NCI-H446 treated with DMSO at 0.1 percent for 48 hours (cell line): ENCODE measurements around the gene HABP4.

Source experiments
- DNase-seq: peaks from one replicate; lab custom pipeline; 2025; lab: John Stamatoyannopoulos, UW

Gene HABP4

GRCh38 chr9:96476591-96476990 is 26.6 kb downstream of the HABP4 start:
- DNase-seq, result no peak

- DNase-seq, result no peak
These were observed 28.9 kb downstream of the HABP4 start for GRCh38 chr9:96478829-96479371.

GRCh38 chr9:96480736-96481135 is 30.8 kb downstream of the HABP4 start:
- no peak for DNase-seq

GRCh38 chr9:96482476-96482875 is 32.5 kb downstream of the HABP4 start:
- no peak for DNase-seq

GRCh38 chr9:96483197-96483596 is 33.2 kb downstream of the HABP4 start:
- no peak for DNase-seq

- no peak for DNase-seq
These were observed 33.9 kb downstream of the HABP4 start for GRCh38 chr9:96483733-96484390.

GRCh38 chr9:96484521-96484931 is 34.6 kb downstream of the HABP4 start:
- no peak for DNase-seq

- no peak for DNase-seq
These were observed 35.3 kb downstream of the HABP4 start for GRCh38 chr9:96485280-96485679.

GRCh38 chr9:96486386-96487028 is 36.5 kb downstream of the HABP4 start:
- no peak for DNase-seq

- DNase-seq, result no peak
These were observed 37.0 kb downstream of the HABP4 start for GRCh38 chr9:96487029-96487396.

- no peak for DNase-seq
These were observed 38.0 kb downstream of the HABP4 start for GRCh38 chr9:96487949-96488348.

GRCh38 chr9:96489482-96489979 is 39.6 kb downstream of the HABP4 start:
- no peak for DNase-seq

GRCh38 chr9:96490534-96491078 is 40.6 kb downstream of the HABP4 start:
- DNase-seq, result no peak

GRCh38 chr9:96491079-96491879 is 41.3 kb downstream of the HABP4 start:
- DNase-seq, result no peak

- no peak for DNase-seq
These were observed 42.0 kb downstream of the HABP4 start for GRCh38 chr9:96491880-96492525.

GRCh38 chr9:96492993-96493531 is 43.1 kb downstream of the HABP4 start:
- no peak for DNase-seq

- DNase-seq, result no peak
These were observed 43.8 kb downstream of the HABP4 start for GRCh38 chr9:96493757-96494156.

- DNase-seq, result no peak
These were observed 44.3 kb downstream of the HABP4 start for GRCh38 chr9:96494215-96494800.

GRCh38 chr9:96495341-96495740 is 45.4 kb downstream of the HABP4 start:
- DNase-seq, result no peak

GRCh38 chr9:96496368-96497116 is 46.6 kb downstream of the HABP4 start:
- DNase-seq, result no peak

GRCh38 chr9:96497117-96497399 is 47.1 kb downstream of the HABP4 start:
- DNase-seq, result no peak
